ENCODE results near the gene CACNA1D.

CACNA1D gene

DNA sequence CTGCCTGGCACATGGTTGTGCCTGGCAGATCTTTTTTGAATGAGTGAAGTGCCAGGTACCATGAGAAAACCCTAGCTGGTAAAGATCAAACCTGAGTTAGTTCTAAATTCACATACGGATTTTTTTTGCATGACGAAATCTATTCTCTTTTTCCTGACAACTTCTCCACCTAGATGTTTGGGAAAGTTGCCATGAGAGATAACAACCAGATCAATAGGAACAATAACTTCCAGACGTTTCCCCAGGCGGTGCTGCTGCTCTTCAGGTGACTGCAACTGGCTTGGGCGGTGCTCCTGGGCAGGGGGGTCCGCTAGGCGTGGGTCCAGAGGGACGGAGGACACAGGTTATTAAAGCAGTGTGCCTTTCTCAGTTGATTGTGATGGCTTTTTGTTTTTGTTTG is 280.0 kb downstream of the CACNA1D start:
- DNase-seq (ENCODE audit: insufficient read length, low spot score), result no peak
- FAIRE-seq, result no peak
- TF ChIP-seq POLR2A (IDR thresholded peaks at IDR 0.05; ENCODE audit: low read depth, low read length), result no peak

DNA sequence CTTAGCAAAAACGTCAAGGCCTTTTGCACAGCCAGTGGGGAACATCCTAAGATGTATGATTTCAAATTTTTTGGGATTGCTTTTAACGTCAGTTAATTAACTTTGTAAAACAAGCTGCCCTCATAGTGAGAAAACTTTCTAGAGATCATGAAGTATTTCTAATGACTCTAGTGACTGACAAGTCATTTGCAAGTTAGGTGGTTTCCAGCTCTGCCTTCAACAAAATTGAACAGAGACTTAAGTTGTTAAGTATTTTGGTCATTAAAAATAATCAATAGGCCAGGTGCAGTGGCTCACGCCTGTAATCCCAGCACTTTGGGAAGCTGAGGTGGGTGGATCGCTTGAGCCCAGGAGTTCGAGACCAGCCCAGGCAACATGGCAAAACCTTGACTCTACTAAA is 280.6 kb downstream of the CACNA1D start:
- DNase-seq (ENCODE audit: insufficient read length, low spot score), result no peak
- no peak for FAIRE-seq
- no peak for TF ChIP-seq POLR2A (IDR thresholded peaks at IDR 0.05; ENCODE audit: low read depth, low read length)

DNA sequence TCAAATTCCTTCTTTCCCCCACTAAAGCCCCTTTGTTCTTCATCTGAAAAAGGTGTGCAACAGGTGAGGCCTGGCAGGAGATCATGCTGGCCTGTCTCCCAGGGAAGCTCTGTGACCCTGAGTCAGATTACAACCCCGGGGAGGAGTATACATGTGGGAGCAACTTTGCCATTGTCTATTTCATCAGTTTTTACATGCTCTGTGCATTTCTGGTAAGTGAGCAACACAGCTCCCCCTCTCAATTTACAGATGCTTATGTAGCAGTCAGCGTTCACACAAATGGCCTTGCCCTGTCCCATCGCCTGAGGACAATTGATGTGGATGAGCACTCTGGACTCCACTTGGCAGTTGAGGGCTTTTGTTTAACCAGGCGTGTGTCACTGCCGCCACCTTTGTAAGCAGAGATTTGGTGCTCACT is 281.4 kb downstream of the CACNA1D start:
- no peak for TF ChIP-seq POLR2A (IDR thresholded peaks at IDR 0.05; ENCODE audit: low read depth, low read length)

DNA sequence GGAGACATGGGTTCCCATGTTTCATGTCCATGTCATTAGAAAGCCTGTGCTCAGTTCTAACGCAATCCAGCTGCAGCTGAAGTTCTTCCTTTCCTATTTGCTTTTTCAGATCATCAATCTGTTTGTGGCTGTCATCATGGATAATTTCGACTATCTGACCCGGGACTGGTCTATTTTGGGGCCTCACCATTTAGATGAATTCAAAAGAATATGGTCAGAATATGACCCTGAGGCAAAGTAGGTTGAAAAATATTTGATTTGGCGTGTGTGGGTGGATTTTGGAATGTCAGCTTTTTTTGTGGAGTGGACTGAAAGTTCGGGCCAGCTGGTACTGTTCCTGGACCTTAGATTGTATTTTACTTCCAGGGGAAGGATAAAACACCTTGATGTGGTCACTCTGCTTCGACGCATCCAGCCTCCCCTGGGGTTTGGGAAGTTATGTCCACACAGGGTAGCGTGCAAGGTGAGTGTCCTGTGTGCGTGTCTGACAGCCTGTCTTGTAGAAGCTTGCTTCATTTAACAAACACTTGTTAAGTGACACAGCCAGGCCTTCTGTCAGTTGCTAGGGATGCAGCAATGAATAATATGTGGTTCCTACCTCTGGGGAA is 282.2 kb downstream of the CACNA1D start:
- TF ChIP-seq POLR2A (IDR thresholded peaks at IDR 0.05; ENCODE audit: low read depth, low read length), result no peak
- FAIRE-seq (no peak), DNase-seq (ENCODE audit: insufficient read length, low spot score) (no peak)

More for the DNA sequence above, 281.4 kb downstream of the CACNA1D start:
- FAIRE-seq, result no peak
- no peak for DNase-seq (ENCODE audit: insufficient read length, low spot score)

DNA sequence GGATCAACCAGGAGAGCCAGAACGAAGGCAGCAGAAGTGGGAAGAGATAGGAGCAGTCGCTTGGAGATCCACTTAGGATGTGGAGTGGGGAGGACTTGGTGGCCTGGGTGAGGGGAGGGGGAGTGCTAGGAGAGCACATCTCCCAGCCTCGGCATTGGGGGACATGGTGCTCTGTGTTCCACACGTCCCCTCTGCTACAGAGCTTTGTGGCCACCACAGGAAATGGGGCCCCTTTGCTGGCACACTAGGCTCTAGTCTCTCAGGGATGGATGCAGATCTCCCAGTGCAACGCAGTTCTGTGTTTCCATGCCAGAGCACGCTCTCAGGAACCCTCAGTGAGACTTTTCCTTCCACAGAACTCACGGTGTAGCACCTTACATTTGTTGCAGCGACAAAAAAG is 283.1 kb downstream of the CACNA1D start:
- DNase-seq (ENCODE audit: insufficient read length, low spot score) (no peak), FAIRE-seq (no peak)
- no peak for TF ChIP-seq POLR2A (IDR thresholded peaks at IDR 0.05; ENCODE audit: low read depth, low read length)

DNA sequence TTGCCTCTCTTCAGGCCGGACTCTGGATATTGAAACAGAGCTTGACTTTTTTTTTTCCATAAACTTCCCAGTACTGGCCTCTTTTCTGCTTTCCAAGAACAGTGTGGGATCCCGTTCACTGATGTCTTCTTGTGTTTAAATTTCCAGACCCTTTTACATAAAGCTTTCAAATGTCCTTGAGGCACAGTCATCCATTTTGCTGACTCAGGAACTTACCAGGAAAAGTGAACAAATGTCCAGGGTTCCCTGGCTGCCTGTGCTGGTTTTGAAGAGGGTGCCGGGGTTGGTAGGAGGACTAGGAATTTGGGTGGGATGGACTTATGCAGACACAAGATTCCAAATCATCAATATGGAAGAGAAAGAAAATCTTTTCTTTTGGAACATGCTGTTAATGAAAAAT is 283.7 kb downstream of the CACNA1D start:
- no peak for TF ChIP-seq POLR2A (IDR thresholded peaks at IDR 0.05; ENCODE audit: low read depth, low read length)
- DNase-seq (ENCODE audit: insufficient read length, low spot score) (no peak), FAIRE-seq (no peak)

DNA sequence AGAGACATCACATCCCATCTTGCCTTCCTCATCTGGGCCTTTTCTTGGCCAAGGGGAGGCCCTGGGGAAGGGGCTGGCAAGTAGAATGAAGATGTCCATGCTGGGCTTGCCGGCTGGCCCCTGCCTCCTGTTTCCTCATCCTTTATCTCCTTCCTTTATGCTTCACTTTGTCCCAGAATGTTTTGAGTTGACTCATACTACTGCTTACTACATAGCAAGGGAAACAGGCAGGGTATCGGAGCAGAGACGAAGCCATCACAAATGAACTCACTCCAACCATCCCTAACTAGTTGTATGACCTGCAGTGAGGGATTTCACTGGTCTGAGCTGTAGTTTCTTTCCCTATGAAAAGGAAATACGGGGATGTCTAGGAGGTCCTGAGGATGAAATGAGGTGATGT is 285.8 kb downstream of the CACNA1D start:
- no peak for TF ChIP-seq POLR2A (IDR thresholded peaks at IDR 0.05; ENCODE audit: low read depth, low read length)
- no peak for FAIRE-seq
- DNase-seq (ENCODE audit: insufficient read length, low spot score), result no peak

DNA sequence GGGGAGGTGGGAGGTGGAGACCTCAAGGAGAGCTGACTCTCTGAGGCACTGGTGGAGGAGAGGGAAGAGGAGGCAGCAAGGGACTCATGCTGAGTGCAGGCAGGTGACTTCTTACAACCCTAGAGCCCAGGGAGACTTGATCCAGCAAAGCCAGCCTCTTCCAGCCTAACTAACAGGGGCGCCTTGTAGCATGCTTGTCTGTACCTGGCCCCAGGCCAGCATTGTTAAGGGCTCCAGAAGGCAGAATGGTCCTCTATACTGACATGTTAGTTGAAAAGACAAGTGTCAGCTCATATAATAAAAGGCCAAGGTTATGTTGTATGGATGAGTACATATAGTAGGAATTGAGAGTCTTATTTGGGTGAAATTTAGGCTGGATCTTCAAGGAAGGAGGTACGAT is 286.4 kb downstream of the CACNA1D start:
- no peak for TF ChIP-seq POLR2A (IDR thresholded peaks at IDR 0.05; ENCODE audit: low read depth, low read length)
- no peak for DNase-seq (ENCODE audit: insufficient read length, low spot score)
- no peak for FAIRE-seq

DNA sequence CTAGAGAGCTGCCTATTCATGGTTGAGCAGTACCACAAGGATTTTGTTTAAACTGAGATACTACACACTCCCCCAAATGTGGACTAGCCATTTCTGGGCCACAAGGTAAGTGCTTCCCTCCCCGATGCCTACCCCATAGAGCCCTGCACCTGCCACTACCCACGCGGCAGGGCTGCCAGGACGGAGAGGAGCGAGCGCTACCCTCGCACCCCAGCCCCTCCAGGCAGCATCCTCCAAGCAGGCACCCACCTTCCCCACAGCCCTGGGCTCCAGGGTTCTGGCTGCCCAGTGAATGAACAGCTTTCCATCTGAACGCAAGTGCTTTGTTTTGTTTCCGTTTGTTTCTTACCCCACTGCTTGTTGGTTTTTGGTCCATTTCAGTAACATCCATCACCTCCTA is 292.6 kb downstream of the CACNA1D start:
- FAIRE-seq (no peak), DNase-seq (ENCODE audit: insufficient read length, low spot score) (no peak)
- no peak for TF ChIP-seq POLR2A (IDR thresholded peaks at IDR 0.05; ENCODE audit: low read depth, low read length)

DNA sequence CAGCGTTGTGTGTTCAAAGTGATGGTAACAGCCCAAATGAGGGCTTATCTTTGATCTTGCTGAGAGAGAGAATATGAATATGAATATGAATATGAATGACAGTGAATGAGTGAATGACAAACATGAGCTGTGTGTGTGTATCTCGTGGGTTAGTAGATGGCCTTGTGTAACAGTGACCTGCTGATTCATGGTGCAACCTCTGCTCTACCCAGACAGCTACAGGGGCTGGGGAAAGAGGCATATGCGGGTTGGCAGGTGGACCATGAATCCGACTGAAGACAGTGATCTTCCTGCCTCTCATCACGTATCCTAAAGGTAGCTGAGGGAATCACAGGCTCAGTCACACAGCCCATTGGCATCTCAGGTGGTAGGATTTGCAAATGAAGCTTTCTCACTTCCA is 293.6 kb downstream of the CACNA1D start:
- no peak for FAIRE-seq
- no peak for DNase-seq (ENCODE audit: insufficient read length, low spot score)
- no peak for TF ChIP-seq POLR2A (IDR thresholded peaks at IDR 0.05; ENCODE audit: low read depth, low read length)

DNA sequence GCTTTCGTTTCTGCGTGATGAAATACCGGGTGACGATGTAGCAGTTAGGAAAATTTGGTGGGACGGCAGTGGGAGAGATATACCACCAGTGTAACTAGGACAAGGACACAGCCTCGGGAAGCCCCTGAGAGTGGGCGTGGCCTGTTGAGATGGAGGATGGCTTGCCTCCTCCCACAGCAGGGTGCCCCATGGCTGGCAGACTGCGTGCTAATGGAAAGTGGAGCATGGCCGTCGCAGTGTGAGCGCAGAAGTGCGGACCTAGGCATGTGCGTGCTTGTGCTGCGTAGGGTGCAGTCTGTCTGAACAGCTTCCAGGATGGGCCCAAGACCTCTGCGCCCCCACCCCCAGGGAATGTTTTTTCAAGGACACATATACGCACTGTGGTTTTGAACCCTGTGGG is 295.0 kb downstream of the CACNA1D start:
- no peak for DNase-seq (ENCODE audit: insufficient read length, low spot score)
- no peak for FAIRE-seq

DNA sequence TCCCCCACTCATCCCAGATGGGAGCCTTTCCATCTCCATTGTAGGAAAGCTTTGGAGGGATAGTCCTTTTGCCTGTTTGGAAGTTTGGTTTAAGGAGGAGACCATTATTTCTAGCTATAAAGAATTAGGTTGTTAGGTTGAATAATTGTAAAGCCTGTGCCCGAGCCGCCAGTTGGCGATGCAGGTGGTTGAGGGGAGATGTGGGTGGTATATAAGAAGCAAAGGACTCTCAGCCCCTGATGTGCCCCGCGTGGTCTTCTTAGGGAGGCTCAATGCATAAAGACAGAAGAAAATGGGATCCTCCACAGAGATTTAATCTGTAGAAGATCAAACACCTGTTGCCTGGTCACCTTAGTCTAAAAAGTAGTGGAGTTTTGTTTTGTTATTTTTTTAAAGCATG is 296.1 kb downstream of the CACNA1D start:
- FAIRE-seq (no peak), DNase-seq (ENCODE audit: insufficient read length, low spot score) (no peak)
- no peak for TF ChIP-seq POLR2A (IDR thresholded peaks at IDR 0.05; ENCODE audit: low read depth, low read length)

More for the DNA sequence above, 295.0 kb downstream of the CACNA1D start:
- TF ChIP-seq POLR2A (IDR thresholded peaks at IDR 0.05; ENCODE audit: low read depth, low read length), result no peak

DNA sequence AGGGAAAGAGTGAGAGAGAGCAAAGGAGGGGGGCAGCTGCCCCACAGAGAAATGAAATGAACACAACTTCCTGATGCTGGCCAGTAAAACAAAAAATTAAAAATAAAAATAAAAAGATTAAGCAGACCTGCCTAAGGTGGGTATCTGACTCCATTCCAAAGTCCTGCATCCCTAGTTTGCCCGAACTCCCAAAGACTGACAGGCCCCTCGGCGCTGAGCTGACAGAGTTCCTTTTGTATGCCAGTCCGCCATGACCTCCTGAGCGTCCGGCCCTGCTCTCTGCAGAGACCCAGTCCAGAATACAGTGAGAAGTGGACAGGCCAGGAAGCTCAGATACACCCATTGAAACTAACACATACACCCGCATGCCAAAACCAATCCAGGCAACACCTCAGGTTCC is 296.9 kb downstream of the CACNA1D start:
- DNase-seq (ENCODE audit: insufficient read length, low spot score) (no peak), FAIRE-seq (no peak)
- no peak for TF ChIP-seq POLR2A (IDR thresholded peaks at IDR 0.05; ENCODE audit: low read depth, low read length)

DNA sequence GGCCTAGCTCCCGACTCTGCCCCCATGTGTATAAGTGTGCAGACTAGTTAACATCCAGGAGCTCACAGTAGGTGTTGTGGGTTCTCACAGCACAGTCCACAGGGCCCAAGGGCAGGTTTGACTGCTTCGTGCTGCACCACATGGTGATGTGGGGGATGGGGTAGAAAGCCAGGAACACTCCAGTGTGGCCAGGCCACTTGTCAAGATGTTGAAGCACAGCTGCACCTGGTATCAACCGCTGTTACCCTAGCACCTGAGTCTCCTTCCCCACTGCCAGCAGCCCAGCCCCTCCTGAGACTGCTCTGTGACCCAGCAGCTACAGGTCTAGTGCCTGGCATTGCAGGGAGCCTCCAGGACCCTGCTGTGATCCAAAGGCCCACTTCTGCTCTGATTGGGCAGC is 298.5 kb downstream of the CACNA1D start:
- FAIRE-seq (no peak), DNase-seq (ENCODE audit: insufficient read length, low spot score) (no peak)
- TF ChIP-seq POLR2A (IDR thresholded peaks at IDR 0.05; ENCODE audit: low read depth, low read length), result no peak

DNA sequence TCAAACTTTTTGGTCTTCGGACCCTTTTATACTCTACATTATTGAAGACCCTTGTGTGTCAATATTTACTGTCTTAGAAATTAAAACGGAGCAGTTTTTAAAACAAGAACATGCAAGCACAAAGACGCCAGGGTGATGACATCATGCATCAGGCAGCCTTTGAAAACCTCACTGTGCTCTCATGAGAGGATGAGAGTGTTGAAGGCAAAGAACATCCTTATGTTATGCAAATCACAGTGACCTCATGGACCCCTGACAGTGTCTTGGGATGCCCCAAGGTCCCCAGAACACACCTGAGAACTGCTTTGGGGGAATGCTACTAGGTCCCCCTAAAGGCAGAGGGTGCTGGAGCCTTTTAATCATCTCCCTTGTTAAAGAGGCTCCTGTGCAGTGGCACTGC is 300.2 kb downstream of the CACNA1D start:
- no peak for DNase-seq (ENCODE audit: insufficient read length, low spot score)
- no peak for TF ChIP-seq POLR2A (IDR thresholded peaks at IDR 0.05; ENCODE audit: low read depth, low read length)
- no peak for FAIRE-seq

DNA sequence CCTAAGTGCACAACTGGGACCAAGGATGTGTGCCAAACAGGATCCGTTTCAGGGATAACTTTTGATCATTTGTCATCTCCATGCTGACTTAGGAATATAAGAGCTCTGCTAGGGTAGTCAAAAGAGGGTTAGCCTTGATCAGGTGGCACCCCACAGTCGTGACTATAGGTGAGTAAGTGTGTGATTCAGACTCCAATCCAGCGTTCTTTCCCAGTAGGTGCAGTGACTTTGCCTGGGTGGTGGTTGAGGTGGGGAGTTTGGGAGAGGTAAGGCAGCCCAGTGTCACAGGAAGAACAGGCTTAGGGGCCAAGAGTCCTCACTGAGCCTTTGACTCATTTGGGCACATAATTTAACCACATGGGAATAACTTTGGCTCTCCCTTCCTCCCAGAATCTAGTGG is 300.8 kb downstream of the CACNA1D start:
- FAIRE-seq, result no peak
- DNase-seq (ENCODE audit: insufficient read length, low spot score), result no peak
- no peak for TF ChIP-seq POLR2A (IDR thresholded peaks at IDR 0.05; ENCODE audit: low read depth, low read length)
